DMS79 (cell line): ENCODE results near the gene SHROOM3.
"Not testable (repeated sequence)": the region's sequence is repeated elsewhere in the genome, so short reads cannot be mapped to it uniquely, and the experiment has no call there.

Experiments used
- DNase-seq: peaks from one replicate; lab custom pipeline; 2025; lab: John Stamatoyannopoulos, UW

The SHROOM3 gene

DNA sequence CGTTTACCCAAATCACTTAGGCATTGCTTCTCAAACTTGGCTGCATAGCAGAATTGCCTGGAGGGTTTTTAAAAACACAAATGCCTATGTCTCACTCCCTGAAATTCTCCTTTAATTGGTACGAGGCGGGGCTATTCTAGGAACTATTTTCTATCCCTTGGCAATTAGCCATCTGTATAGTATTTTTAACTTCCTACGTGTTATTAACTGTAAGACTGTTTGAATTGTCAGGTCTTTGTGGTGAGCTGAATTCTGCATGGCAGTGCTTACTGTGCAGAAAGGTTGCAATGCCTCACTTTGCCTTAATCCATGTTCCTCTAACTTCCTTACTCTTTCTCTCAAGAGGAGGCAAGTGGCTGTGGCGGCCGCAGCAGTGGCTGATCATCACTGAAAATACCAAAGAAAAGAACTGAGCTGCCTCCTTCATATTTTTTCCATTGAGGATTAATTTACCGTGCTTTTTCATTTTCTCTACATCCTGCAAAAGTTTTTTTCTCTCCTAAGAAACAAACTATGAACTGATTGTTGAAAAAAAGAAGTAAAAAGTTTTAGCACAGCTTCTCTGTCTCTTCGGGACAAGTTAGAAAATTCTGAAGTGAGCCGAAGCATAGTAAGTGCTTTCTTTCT, at the start of gene SHROOM3:
Gene SHROOM3 (plus strand): TSS at position 329 of the 627 bp plus-strand sequence. CDS start 824 bp downstream, outside the sequence.
- DNase-seq = peak; percentile 60

DNA sequence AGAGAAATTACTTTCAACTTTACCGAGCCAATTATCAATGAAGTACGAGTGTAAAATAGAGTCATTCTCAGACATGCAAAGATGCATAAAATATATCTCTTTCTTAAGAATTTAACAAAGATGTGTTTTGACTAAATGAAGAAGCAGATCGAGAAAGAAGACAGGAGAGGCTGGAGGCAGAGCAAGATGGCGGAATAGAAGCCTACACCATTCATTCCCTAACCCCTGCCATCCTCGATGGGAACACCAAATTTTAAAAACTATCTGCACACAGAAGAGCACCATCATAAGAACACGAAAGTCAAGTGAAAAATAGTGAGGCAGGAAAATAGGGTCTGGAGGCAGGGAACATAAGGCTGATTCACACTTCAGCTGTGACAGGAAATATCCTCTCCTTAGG, 49.1 kb upstream of the SHROOM3 start:
- DNase-seq = no peak

DNA sequence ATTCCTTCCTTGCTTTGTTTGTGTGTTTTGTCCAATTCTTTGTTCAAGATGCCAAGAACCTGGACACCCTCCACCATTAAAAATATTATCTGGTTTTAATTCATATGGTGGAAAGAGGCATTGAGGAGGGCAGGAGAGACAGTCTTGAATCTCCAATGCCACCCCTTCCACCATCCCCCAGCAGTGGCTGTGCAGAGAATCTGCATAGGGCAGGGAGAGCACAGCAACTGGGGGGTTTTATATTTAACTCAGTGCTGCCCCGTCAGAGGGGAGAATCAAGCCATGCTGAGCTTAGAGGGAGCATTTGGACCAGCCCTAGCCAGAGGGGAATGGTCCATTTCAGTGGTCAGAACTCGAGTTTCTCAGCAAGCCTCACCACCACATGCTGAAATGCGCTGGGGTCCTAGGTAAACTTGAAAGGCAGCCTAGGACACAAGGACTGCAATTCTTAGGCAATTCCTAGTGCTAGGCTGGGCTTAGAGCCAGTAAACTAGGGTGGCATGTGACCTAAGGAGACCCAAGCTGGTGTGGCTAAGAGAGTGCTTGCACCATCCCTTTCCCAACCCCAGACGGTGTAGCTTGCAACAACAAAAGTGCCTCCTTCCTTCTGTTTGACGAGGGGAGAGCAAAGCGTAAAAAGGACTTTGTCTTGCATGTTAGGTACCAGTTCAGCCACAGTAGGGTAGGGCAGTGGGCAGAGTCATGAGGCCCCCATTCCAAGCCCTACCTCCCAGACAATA, 48.3 kb upstream of the SHROOM3 start:
- no peak for DNase-seq

DNA sequence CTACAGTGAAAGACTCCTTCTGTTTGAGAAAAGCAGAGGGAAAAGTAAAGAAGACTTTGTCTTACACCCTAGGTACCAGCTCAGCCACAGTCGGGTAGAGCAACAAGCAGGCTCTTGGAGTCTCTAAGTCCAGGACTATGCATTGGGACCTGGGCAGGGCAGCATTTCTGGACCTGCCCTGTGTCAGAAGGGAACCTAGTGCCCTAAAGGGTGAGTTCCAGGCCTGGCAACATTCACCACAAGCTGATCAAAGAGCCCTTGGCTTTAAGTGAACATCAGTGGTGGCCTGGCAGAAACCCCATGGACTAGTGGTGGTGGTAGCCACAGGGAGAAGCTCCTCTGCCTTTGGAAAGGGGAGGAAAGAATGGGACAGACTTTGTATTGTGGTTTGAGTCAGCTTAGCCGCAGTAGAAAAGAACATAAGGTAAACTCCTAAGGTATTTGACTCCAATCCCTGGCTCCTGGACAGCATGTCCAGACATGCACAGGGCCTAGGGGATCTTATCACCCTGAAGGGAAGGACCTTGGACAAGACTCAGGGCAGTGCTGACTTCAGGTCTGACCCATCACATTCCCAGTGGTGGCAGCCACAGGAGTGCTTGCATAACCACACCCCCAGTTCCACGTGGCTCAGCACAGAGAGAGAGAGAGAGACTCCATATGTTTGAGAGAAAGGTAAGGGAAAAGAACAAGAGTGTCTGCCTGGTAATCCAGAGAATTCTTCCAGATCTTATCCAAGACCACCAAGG, 46.7 kb upstream of the SHROOM3 start:
- DNase-seq = no peak

DNA sequence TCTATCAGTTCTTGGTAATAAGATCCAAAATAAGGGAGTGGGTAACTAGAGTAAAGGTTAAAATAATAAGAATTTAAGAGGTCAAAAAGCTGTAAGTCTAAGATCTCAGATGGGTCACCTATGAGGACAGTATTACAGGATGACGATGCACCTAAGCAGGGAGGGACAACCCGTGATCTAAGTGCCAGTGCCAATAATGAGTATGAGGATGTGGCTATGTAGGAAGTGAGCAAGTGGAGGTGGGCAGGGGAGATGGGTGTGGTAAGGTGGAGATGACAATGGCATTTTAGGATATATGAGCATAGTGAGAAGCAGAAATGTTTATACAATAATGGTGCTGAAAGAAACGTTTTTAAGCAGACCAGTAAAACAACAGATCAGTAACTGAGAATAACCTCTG, 33.4 kb upstream of the SHROOM3 start:
- DNase-seq = no peak

DNA sequence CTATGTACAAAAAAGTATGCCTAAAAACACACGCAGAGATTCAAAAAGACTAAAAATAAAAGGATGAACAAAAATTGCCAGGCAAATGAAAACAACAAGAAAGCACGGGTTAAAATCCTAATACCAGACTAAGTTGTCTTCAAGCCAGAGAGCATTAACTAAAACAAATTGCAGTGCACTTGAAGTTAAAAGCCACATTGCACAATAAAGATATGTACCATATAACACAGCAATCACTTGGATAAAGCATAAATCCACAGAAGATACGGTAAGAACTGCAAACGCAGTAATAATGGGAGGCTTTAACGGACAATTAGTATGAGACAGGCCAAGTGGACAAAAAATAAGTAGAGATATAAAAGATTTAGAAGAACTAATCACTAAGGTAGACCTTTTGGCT, 28.9 kb upstream of the SHROOM3 start:
- DNase-seq = no peak

DNA sequence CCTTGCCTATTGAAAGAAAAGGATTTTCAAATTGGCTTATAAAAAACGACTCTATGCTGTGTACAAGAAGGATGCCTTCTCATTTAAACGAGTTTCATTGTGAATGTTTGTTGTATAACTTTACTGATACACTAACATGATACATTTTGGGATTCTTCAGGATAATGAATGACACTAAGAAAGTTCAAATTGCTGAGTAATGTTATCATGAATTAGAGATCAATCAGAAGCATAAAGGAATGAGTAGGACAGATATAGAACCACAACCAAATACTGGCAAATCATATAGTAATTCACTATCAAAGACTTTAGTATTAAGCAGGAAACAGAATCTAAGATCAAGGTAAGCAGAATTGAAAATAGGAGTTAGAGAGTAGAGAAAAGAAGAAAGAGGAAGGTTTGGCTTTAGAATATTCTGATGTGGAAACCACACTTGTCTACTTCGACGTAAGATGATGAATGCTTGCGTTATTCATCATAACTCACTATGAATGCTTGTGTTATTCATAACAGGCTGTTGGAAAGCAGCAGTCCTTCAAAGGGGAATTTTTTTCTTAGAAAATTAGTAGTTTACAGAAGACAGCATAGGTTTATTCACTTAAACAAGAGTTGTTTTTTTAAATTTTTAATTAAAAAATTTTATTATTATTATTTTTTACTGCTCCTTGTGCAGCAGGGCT, 27.4 kb upstream of the SHROOM3 start:
- no peak for DNase-seq

DNA sequence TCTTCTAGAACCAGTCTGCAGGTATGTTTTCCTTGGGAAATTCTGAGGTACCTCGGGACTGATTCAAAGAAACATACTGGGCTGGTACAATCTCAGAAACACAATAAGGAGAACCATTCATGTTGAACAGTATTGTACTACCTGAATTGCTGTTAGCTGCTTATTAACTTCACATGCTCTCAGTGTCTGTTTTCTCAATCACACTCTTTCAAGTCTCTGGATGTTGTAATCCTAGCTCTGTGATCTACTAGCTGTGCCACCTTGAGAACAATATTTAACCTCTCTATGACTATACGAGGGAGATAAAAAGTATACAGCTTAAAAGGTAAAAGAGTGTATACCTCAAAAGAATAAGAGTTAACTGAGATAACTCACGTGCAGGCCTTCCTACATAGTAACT, 24.4 kb upstream of the SHROOM3 start:
- DNase-seq = no peak

DNA sequence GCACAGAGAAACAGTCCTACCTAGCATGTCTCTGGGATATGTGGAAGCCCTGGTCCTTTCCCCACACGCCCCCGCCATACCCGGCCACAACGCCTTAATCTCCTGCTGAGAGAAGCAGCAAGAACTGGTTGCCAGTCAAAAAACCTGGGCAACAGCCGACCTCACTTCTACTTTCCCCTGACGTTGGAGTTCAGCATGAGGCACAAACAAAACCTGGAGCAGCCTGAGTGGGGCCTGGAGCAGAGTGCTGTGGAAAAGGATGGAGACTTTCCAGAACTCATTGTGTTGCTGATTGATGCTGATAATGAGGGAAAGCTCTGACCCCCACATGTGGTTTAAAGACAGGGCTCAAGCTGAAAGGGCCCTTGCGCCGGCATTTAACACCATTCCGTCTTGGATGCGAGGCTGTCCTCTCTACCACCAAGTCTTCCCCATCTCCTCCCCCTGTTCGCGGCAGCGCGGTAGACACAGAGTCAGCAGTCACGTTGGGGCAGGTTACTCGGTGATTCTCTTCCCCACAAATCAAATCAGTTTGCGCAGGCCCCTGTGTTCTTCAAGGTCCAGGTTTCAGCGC, 14.8 kb upstream of the SHROOM3 start:
- DNase-seq = no peak

DNA sequence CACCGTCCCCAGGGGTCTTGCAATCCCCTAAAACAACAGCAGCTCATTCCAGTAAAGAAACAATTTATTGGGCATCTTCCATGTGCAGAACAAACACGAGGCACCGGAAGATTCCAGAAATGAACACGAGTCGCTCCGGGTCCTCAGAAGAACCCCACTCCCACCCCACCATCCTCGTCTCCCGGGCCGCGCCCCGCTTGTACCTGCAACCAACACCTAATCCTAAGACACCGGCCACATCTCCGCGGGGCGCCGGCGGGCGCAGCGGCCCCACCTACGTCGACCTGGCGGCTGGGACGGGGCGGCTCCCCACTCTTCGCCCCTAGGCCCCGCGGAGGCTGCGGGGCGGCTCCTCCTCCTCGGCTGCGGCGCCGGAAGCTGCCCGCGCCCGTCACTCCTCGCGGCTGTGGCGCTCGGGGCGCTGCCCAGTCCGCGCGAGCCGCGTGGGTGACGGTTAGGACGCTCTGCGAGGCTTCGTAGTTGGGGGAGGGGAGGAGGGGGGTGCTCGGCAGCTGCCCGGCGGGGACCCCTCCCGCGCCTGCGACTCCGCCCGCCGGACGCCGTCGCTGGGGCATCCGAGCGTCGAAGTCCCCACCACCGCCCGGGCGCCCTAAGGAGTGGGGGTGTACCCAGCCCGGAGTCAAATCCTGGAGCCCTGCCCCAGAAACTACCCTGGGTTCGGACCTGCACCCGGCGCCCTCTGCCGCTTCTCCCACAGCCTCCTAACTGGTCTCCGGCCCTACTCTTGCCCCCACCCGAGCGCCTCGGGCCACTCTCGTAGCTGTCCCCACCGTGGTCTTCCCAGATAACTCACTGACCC, 14.1 kb upstream of the SHROOM3 start, which contains the start of gene CCDC158:
Gene CCDC158 (minus strand): TSS at position 380 of the 820 bp plus-strand sequence. CDS start 17,934 bp downstream, outside the sequence.
- DNase-seq = no peak

DNA sequence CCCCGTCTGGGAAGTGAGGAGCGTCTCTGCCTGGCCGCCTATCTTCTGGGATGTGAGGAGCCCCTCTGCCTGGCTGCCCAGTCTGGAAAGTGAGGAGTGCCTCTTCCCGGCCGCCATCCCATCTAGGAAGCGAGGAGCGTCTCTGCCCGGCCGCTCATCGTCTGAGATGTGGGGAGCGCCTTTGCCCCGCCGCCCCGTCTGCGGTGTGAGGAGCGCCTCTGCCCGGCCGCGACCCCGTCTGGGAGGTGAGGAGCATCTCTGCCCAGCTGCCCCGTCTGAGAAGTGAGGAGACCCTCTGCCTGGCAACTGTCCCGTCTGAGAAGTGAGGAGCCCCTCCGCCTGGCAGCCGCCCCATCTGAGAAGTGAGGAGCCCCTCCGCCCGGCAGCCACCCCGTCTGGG, 11.9 kb upstream of the SHROOM3 start:
- not testable (repeated sequence) for DNase-seq

DNA sequence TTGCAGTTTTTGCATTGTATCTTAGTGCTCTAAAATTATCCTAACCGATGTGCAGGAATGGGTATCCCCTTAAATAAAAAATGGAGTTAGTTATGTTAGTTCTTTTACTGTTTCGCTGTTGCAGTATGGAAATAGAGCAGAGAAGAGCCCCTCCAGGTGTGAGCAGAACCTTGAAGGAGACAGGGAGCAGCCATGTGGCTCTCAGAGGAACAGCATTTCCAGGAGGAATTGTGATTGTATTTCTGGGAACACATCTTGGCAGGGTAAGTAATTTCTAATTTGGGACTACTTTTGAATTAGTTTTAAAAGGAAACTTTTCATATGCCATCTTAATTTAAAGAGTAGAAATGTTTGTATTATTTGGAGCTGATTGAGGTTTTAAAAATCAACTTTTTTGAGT, 8.8 kb upstream of the SHROOM3 start:
- DNase-seq = no peak

DNA sequence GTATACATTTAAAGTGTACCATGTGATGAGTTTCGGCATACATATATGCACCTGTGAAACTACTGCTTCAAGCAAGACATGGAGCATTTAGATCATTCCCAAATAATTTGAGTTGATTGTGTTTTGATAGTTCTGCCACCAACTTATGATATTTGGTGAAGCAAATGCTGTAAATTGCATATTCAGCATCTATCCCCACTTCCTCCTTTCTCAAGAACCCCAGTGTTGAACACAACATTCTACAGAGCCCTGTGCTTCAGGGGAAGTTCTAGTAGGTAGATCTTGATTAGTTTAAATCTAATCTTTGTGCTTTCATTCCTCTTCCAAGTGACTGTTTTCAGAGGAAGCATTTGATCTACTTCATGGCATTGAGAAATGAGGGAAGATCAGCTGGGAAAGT, 5.4 kb upstream of the SHROOM3 start:
- DNase-seq = no peak

DNA sequence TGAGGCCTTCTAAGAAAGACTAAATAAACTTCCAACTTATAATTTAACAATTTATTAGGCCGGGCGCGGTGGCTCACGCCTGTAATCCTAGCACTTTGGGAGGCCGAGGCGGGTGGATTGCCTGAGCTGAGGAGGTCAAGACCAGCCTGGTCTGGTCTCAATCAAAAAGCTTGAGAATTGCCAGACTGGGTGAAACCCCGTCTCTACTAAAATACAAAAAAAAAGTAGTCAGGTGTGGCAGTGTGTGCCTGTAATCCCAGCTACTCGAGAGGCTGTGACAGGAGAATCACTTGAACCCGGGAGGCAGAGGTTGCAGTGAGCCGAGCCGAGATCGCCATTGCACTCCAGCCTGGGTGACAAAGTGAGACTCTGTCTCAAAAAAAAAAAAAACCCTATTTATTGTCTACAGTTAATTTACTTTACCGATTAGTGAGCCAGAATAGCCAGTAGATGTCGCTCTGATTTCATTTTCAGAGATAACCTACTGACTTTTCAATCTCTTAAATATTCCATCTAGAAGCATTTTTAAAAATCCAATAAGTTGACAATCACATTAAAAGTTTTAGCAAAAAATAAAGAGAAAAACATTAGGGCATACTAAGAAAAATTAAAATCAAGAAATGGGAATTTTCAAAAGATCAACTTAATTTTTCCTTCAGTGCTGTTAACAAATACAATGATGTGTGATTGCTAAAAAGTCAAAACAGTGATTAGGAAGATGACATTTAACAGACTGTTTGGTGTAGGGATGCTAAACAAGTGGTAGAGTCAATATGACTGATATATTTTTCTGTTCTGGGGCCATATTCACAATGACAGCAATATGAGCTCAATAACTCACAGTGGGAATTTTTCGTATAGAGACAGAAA, 4.3 kb upstream of the SHROOM3 start:
- no peak for DNase-seq

DNA sequence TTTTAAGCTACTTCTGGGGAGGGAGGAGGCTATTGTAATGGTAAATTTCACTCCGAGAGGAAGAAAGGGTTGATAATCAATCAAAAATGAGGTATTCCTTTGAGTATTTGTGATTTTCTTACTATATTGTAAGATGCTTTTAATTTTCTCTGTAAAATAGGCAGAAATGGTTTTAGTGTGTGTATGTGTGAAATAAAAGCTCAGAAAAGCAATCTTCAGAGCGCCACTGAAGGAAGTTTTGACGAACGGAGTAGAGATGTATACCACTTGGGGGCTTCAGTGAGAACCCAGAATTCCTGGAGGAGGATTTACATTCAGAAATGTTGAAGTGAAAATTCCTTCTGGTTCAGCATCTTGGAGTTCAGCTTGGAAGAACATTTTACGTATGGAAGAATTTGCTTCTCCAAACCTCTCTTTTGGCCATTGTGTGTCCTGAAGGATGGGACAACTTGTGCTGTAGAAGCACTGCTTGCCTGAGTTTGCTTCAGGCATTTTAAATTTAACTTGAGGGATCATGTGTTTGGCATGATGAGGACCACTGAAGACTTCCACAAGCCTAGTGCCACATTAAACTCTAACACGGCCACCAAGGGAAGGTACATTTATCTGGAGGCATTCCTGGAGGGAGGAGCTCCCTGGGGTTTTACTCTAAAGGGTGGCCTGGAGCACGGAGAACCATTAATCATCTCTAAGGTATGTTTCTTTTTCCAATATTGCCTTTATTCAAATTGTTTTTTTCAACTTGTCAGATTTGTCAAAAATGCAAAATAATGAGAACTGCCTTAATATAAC, 695 bp downstream of the SHROOM3 start:
- DNase-seq = no peak

DNA sequence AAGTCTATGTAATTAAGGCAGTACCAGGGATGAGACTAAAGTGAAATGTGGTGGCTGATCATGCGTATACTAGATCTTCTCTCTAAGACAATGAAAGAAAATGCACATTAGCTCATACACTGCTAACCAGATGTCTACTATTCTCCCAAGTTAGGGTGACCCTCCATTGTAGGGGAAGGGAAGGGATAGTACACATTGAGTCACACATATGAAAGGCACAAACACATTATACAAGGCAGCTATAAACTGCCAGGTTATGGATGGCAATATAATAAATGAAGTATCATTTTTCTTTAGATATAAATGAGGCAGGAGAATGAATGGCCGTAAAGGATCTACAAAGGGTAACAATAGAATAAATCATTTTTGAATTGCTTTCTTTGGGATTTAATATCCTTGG, 4.5 kb downstream of the SHROOM3 start:
- DNase-seq = no peak

DNA sequence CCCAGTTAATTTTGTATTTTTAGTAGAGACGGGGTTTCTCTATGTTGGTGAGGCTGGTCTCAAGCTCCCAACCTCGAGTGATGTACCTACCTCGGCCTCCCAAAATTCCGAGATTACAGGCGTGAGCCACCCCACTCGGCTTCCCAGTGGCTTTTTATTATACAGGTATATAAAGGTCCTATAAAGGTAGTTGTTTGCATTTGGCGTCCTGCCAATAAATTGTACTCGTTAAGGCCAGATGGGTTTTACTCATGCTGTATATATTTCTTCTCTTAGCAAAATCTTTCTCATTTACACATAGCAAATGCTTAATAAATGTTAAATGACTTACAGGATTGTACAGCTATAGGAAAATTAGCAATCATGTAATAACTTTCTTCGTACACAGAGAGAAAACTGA, 6.9 kb downstream of the SHROOM3 start:
- no peak for DNase-seq

DNA sequence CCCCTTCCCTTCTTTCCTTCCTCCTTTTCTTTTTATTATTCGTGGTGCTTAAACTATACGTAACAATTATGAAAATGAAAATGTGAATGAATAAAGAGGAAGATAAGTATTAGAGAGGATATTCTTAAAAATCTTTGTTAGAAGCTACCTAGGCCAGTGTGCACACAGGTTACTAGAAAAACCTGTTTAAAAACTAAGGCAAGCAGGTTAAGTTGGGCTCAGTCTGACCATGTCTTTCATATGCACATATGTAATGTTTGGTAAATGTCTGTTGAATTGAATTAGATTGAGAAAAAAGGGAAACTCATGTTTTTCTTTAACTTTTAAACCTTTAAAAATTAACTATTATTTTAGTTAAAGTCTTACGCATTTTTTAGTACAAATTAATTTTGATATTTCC, 7.8 kb downstream of the SHROOM3 start:
- DNase-seq = no peak

DNA sequence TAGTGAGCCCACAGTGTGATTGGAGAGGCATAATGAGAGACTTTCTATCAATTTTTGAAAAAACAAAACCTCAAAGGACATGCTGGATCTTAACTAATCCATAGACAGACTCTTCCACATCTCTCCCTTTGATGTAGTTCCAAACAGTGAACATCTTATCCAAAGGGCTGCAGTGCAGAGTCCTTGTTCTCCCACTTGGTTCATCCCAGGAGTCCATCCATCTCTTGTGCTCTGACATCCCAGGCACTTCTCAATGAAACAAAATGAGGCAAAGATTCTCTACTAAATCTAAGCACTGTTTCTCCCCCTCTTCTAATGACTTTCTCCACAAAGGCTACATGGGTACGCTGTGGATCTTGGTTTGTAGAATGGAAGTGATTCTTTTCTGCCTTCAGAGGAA, 8.3 kb downstream of the SHROOM3 start:
- no peak for DNase-seq
